Activated CD4-positive, CD25-positive, alpha-beta regulatory T cell treated with anti-CD3 and anti-CD28 coated beads, Interleukin-2, amount 50 U/mL, for 16 hours (primary cell): ENCODE data around the gene GCC2.
A peak's percentile ranks its signal among the peaks of the same experiment; 100 is the strongest.
"Not testable (repeated sequence)": the region's sequence is repeated elsewhere in the genome, so short reads cannot be mapped to it uniquely, and the experiment has no call there.

ENCODE experiments used
- DNase-seq: peaks from one replicate; pipeline ENCODE4 v3.0.0-alpha.2; 2020; ENCODE audit warnings: low read depth, low spot score

The GCC2 gene

DNA sequence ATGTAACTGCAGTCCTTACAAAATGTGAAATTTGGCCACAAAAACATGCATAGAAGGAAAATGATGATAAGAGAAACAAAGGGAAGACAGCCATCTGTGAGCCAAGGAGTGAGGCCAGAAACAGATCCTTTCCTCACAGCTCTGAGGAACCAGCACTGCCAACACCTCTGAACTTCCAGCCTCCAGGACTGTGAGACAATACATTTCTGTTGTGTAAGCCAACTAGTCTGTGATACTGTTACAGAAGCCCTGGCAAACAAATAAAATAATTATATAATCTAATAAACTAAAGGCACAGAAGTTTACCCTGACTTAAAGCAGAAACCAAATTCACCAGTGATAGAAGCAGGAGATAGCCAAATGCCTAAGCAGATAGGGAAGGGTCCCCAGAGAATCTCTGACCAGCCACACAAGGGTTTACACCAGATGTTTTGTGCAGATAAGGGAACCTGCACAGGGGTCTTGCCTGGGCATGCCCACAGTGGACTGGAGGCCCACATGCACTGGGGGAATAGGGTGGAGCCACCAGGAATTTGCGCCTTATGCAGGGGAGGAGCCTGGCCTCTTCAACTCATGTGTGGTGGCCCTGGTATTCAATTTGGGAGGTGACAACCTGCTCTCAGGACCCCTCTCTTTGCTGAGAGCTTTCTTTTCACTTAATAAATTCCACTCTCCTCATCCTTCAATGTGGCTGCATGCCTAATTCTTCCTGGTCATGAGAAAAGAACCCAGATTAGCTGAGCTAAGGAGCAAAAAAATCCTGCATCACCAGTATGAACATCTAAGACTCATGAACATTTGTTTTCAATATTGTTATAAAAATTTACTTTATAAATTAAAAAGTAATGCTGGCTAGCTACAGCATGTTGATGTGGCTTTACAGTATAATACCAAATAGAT, 3.8 kb upstream of the GCC2 start:
- no peak for DNase-seq

DNA sequence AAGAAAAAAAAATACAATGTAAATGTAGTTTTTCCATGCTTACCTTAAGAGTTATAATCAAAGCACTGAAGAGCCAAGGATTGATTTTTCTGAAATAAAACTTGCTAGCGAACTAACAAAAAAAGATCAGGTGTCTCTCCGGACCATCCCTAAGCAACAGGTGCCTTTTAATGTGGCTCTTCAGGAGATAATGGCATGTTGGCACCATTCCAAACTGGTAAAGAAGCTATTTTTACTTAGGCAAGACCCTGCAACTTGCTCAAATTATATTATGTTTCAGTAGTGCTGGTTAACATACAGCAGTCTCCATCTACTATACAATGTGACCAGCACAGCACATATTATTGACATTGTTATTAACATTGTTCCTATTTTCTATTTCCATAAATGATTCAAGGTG, 2.3 kb upstream of the GCC2 start:
- no peak for DNase-seq

DNA sequence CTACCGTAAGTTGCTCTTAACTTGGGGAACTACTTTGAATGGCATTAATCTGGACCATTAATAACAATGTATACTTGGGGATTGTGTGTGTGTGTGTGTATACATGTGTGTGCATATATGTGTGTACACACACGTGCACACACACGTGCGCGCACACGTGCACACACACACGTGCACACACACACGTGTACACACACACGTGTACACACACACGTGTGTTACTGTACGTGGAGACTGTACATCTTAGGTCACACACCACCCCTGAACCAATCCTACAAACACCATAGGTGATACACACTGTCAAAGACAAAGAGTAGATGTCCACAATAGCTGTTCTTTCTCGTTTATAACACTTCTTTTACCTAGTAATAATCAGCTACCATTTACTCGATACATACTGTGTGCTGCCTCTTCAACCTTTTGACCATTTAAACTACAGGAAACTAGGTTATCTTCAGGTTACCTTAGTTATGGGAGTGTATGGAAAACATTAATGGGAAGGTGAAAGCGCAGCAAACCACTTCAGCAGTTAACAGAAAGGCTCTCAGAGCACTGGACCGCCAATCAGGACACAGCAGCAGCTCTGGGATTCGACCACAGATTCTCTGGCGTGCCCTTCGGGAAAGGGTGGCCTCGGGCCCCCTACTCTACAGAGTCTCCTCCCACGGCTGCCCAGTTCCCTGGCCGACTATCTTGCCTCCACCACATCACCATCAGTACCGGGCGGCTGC, 894 bp upstream of the GCC2 start:
- no peak for DNase-seq

DNA sequence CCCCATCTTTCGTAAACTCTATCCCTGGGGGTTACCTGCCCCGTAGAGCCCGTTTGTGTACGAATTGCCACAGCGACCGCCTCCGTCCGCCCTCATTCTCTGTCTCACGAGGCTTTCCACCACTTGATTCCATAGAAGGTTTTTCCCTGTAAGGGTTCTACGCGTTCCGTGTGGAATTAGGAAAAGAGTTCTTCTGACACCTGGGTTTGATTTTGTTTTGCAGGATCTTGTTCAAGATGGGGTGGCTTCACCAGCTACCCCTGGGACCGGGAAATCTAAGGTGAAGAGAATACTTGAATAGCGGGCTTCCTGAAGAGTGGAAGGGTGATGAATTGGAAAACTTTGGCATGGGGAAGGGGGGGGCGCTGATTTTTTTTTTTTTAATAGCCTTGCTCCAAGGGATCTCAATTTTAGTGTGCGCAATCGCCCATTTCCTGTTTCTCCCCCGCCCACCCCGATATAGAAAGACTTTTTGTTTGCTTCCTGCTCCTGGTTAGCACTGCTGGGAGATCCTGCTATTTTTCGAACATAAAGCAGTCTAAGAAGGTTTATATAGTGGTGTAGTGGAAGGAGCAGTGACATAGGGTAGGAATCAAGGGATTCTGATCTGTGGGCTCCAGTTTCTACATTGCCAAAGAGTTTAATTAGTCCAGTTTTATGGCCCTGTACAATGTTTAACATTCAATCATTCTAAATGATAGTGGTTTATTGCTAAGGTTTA, 564 bp downstream of the GCC2 start:
- peak; percentile 16 for DNase-seq

DNA sequence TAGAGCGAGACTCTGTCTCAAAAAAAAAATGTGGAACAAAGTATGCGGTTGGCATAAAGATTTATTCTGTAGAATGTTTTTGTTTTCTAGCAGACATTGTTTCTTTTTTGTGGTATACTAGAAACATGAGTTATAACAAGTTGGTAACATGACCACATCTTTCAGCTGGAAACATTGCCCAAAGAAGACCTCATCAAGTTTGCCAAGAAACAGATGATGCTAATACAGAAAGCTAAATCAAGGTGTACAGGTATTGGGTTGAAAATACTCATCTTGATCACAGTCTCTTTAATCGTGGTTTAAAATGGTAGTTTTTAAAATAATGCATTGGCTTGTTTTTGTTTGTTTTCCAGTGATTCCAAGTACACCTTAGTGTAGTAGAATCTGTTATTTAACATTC, 1.9 kb downstream of the GCC2 start:
- DNase-seq: no peak

DNA sequence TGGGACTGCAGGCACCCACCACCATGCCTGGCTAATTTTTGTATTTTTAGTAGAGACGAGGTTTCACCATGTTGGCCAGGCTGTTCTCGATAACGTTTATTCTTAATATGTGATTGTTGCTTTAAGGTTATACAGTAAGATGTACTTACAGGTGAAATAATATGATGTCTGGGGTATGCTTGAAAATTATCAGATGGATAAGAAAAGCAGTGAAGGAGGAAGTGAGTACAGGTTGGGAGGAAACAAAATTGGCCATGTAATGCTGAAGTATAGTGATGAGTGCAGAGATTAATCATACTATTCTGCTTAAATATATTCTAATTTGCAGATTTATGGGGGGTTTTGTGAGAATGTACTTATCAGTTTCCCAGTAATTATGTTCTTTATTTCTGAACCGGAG, 3.0 kb downstream of the GCC2 start:
- no peak for DNase-seq

DNA sequence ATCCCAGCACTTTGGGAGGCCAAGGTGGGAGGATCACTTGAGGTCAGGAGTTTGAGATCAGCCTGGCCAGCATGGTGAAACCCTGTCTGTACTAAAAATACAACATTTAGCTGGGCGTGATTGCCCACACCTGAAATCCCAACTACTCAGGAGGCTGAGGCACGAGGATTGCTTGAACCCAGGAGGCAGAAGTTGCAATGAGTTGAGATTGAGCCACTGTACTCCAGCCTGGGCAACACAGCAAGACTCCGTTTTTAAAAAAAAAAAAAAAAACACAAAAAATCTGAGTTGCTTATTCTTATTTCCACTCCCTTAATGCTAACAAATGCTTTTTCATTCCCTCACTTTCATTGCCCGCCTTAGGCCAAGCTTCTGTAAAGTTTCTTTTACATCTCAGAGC, 4.5 kb downstream of the GCC2 start:
- DNase-seq: not testable (repeated sequence)

DNA sequence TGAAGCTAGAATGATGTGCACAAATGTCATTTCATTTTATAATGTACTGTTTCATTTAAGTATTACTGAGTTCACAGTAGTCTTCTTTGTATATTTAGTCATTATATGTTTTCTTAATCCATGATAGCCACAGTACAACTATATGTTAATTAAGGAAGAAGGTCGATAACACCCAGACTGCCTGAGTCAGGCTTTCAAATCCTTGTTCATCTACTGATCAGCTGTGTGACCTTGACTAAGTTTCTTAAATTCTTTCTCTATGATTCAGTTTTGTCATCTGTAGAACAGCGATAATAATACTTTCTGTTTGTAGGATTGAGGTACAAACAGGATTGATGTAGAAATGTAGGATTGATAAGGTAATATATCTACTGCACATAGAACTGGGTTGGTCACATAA, 5.4 kb downstream of the GCC2 start:
- no peak for DNase-seq

DNA sequence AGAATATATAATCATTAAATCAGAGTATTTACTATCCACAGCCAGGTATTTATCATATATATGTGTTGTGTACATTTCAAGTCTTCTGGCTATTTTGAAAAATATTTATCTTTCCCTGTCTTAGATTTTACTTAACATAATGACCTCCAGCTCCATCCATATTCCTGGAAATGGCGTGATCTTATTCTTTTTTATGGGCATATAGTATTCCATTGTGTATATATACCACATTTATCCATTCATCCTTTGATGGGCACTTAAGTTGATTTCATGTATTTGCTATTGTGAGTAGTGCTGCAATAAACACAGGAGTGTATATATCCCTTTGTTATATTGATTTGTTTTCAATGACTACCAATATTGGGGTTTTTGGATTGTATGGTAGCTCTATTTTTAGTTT, 6.6 kb downstream of the GCC2 start:
- no peak for DNase-seq

DNA sequence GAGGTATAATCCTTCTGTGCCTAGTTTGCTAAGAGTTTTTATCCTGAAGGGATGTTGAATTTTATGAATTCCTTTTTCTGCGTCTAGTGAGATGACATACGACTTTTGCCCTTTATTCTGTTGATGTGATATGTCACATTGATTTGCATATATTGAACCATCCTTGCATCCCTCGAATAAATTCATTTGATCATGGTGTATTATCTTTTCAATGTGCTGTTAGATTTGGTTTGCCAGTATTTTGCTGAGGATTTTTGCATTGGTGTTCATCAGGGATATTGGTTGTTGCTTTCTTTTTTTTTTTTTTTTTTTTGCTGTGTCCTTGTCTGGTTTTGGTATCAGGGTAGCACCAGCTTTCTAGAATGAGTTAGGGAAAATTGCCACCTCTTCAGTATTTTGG, 9.1 kb downstream of the GCC2 start:
- no peak for DNase-seq

DNA sequence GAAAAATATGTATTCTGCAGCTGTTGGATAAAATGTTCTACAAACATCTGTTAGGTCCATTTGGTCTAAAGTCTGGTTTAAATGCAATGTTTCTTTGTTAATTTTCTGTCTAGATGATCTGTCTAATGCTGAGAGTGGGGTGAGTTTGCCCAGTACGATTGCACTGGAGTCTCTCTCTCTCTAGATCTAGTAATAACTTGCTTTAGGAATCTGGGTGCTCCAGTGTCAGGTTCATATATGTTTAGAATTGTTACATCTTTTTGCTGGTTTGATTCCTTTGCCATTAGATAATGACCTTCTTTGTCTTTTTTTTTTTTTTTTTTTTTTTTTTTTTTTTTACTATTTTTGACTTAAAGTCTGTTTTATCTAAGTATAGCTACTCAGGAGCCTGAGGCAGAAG, 10.4 kb downstream of the GCC2 start:
- no peak for DNase-seq

DNA sequence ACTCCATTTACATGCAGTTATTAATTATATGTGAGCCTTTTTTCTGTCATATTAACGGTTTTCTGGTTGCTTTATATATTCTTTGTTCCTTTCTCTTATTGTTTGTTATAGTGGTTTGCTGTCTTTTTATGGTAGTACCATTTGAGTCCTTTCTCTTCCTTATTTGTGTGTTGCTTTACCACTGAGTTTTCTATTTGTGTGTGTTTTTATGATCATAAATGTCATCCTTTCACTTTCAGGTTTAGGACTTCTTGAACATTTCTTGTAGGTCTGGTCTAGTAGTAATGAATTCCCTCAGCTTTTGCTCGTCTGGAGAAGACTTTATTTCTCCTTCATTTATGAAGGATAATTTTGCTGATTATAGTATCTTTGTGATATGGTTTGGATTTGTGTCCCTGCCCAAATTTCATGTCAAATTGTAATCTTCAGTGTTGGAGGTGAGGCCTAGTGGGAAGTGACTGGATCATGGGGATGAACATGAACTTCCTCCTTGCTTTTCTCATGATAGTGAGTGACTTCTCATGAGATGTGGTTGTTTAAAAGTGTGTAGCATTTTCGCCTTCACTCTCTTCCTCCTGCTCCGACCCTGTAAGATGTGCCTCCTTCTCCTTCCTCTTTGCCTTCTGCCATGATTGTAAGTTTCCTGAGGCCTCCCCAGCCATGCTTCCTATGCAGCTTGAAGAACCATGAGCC, 11.5 kb downstream of the GCC2 start:
- no peak for DNase-seq

DNA sequence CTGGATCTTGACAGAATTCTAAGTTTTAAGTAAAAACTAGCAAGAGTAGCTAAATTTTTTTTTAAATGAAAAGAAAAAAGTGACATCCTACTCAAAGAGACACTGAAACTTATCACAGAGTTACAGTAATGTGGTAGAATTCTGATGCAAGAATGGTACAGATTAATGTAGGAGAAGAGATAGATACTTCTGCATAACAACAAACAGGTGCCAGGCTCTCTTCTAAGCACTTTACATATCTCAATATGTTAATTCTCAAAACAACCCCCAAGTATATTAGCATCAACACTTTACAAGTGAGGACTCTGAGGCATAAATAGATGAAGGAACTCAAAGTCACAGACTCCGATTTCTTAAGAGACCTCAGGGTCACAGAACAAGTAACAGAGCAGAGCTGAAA, 28.1 kb downstream of the GCC2 start:
- no peak for DNase-seq

DNA sequence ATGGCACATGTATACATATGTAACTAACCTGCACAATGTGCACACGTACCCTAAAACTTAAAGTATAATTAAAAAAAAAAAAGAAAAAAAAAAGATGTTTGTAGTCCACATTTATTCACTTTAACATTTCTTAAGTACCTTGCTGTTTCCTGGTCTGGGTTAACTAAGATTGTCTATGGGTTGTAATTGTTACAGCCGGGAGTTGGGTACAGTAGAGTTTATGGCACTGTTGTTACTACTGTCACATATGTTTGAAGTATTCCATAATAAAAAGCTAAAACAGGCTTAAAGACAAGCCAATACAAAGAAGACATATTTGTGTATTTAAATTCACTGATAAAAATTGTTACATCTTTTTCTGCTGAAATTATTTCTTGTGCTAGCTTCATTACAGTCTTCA, 36.2 kb downstream of the GCC2 start:
- DNase-seq: no peak

DNA sequence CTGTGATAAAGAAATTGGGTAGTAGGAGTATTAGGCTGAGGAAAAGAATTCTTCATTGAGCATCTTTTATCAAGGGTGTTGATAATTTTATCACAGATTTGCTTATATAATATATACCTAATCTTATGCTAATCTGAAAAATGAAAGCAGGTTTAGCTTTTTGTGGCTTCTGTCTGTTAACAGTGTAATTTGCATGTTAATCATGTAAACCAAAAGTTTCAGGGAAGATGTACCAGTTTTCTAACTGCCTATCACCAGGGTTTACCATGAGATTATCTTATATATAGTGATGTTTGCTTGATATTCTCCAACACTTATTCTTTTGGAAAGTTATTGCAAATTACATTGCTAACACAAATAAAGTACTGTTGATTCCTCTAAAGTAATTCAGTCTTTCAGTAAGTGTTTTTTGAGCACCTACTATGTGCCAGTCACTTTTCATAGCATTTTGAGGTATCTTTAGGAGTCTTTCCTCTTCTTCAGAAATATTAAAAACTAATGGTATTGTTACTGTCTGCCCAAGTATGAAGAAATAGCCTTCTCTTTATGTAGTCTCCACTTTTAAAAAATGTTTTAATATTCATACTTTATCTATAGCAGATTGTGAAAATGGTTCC, 41.6 kb downstream of the GCC2 start:
- no peak for DNase-seq

DNA sequence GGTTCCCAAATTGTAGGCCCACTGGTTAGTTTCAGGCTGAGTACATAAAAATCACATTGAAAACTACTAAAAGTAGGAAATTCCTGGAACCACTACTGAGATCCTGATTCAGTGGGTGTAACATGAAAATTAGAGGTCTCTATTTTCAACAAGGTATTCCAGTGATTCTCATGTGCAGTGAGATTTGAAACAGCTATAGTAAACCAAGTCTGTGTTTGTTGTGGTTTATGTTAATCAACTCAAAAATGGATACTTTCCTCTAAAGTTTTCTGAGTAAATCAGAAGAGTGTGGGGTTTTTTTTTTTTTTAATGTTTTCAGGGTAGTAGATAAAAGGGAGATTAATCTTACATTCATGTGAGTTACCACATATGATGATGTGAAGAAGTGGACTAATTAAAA, 42.8 kb downstream of the GCC2 start:
- no peak for DNase-seq

DNA sequence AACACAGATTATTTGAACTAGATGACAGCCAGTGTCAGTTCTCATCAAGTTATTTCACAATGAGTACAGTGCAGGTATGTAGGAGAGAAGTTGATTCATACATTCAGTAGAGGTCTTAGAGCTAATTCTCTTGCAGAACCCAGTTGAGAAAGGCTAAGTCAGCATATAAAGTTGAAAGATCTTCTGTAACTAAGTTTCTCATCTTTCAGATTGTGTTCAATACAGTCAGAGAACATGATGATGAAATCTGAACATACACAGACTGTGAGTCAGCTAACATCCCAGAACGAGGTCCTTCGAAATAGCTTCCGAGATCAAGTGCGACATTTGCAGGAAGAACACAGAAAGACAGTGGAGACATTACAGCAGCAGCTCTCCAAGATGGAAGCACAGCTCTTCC, 43.4 kb downstream of the GCC2 start:
- DNase-seq: no peak

DNA sequence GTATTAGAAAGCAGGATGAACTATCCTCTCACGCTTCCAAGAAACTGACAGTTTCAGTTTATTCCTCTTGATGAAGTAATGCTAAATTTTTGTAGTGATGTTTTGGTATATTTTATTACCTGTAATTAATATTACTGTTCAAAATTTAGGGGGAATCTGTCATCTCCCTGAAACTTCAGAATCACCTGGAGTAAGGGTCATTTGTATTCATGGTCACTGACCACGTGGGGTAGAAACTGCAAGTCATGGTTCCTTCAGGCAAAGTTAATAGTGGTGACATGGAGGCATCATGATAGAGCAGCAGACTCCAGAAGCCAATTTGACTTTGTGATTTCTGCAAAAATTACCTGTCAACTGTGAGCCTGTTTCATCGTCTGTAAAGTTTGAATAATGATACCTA, 47.2 kb downstream of the GCC2 start:
- not testable (repeated sequence) for DNase-seq

DNA sequence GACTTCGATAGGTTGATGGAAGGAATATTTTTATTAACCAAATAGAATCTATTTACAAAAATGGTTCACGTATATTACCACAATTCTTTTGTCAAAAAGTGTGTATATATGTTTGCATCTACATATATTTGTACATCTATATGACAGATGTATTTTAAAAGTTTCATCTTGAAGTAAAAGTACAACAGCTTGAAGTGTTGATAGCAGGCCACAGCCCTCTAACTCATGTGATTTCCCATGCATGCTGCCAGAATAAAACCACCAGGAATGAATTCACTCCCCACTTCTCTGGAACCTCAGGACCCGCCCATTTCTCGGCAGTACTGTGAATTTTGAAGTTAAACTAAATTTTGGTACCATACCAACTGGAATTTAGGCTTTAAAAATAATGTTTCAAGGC, 58.6 kb downstream of the GCC2 start:
- DNase-seq: not testable (repeated sequence)

DNA sequence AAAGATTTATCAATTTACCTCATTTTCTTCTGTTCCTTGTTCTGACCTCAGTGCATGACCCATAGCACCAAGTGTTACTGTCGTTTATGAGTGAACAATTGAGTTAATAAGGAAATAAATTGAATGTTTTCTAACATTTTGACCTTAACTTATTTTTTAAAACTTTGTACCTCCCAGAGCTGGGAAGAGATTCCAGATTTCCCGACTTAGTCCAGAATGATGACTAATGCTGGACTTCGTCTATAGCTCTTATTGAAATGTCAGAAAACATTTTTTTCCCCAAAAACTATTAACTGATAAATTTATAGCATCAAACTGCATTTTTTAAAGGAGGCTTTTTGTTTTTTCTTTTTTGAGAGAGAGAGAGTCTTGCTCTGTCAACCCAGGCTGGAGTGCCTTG, 63.4 kb downstream of the GCC2 start:
- not testable (repeated sequence) for DNase-seq

DNA sequence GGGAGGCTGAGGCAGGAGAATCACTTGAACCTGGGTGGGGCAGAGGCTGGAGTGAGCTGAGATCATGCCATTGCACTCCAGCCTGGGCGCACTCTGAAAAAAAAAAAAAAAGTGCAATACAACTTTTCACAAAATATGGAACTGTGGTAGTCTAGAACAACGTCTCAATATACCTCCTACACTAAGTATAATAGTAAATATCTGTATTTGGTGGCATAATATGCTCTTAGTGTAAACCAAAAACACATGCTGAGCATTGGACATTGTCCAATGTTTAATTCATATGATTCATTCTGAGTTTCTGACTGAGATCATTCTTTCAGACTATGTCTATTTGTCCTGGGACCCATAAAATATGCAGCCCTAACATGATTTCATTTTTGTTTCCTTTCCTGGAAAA, 65.5 kb downstream of the GCC2 start:
- DNase-seq: not testable (repeated sequence)
